Measurements from ENCODE around the gene C1orf56. TPM values are rescaled to one million over a fixed set of nuclear protein-coding genes. Genes with fewer than 3 reads are reported as not detected.

The C1orf56 gene
- total and polyA plus RNA-seq, 2 of the 13 experiments (the other 11 are each of a cell fraction or from before 2014, with no cell fraction given): 1.5 to 3.2 TPM

GRCh38 chr1:151024540-151025146 lies 22.9 kb upstream of the C1orf56 start (continued):
- TF ChIP-seq PATZ1 (CRISPR knock-in tag; IDR thresholded peaks at IDR 0.05) (0 out of 2 replicates have a peak, but pooled peaks have one; percentile 27), EHMT2 (IDR thresholded peaks at IDR 0.05; ENCODE audit: borderline replicate concordance, low read depth, low read length) (no peak), RARA (CRISPR knock-in tag; IDR thresholded peaks at IDR 0.05) (no peak), ZBTB25 (CRISPR knock-in tag; IDR thresholded peaks at IDR 0.05) (no peak), SAP130 (CRISPR knock-in tag; IDR thresholded peaks at IDR 0.05; ENCODE audit: low read depth) (peak; percentile 29; the same call in 1 of the 2 replicates), XRCC5 (optimal IDR thresholded peaks at IDR 0.05; ENCODE audit: low read length) (peak; percentile 66)

GRCh38 chr1:151026460-151026859 lies 21.1 kb upstream of the C1orf56 start:
- Histone ChIP-seq H3K4me3 (replicated peaks in 1 of 3; ENCODE audit: insufficient read depth in 1 of 3, low read depth in 2 of 3, low read length in 3 of 3) (no peak overlapping the region), H3K36me3 (replicated peaks in 1 of 2; ENCODE audit: control insufficient read depth in 1 of 2, insufficient read depth in 2 of 2, low read length in 2 of 2) (peaks cover 10 to 52% of the 10 kb centered on the region in 2 experiments), H3K79me2 (ENCODE audit: insufficient read depth, low read length) (no peaks in the 10 kb centered on the region), H3K9ac (ENCODE audit: insufficient read depth, low read depth, low read length) (no peak overlapping the region), H3K4me2 (ENCODE audit: low read depth, low read length) (no peak overlapping the region), H3K9me3 (ENCODE audit: low read length) (no peaks in the 10 kb centered on the region), H3K4me1 (ENCODE audit: insufficient read depth, low read length) (no peaks in the 10 kb centered on the region), H4K20me1 (ENCODE audit: insufficient read depth, low read length) (no peaks in the 10 kb centered on the region), H3K27ac (ENCODE audit: extremely low read length, insufficient read depth, low read length) (no peak overlapping the region), H2AFZ (ENCODE audit: low read length) (no peak overlapping the region), H3K27me3 (ENCODE audit: control insufficient read depth in 1 of 2, insufficient read depth in 2 of 2, low read length in 2 of 2) (no peaks in the 10 kb centered on the region)
- POLR2A ChIA-PET: no interaction called here
- in situ Hi-C loops (cut with HindIII; ENCODE audit: extremely low pct_ligation_motif_present, low pct_unique_long_range_greater_than_20kb): no loop called here
- no peak for ATAC-seq
- CTCF ChIA-PET (ENCODE audit: low intra/inter-chr PET ratio, low total read pairs): no interaction called here
- no peak for FAIRE-seq
- no TSS peak for BruUV-seq (replicated peaks)
- no peak for DNase-seq (ENCODE audit: low spot score)
- intact Hi-C loops (cut with micrococcal nuclease; ENCODE audit: unreplicated experiment): no loop called here
- TF ChIP-seq ZNF329 (CRISPR knock-in tag; IDR thresholded peaks at IDR 0.05; ENCODE audit: low read depth): no peak
- TF ChIP-seq ARID3A (IDR thresholded peaks at IDR 0.05; ENCODE audit: low read depth, low read length): no peak
- TF ChIP-seq SNAI1 (CRISPR knock-in tag; IDR thresholded peaks at IDR 0.05; ENCODE audit: borderline replicate concordance): no peak
- no peak for TF ChIP-seq LBX2 (CRISPR knock-in tag; IDR thresholded peaks at IDR 0.05; ENCODE audit: borderline replicate concordance)
- TF ChIP-seq PLSCR1 (CRISPR knock-in tag; IDR thresholded peaks at IDR 0.05; ENCODE audit: borderline replicate concordance): no peak
- TF ChIP-seq FOXA3 (CRISPR knock-in tag; IDR thresholded peaks at IDR 0.05): no peak
- TF ChIP-seq ZNF275 (CRISPR knock-in tag; IDR thresholded peaks at IDR 0.05; ENCODE audit: borderline replicate concordance): no peak
- no peak for TF ChIP-seq ZNF256 (CRISPR knock-in tag; conservative IDR thresholded peaks at IDR 0.05)
- TF ChIP-seq TBX2 (CRISPR knock-in tag; IDR thresholded peaks at IDR 0.05; ENCODE audit: borderline replicate concordance): no peak
- no peak for TF ChIP-seq RBAK (CRISPR knock-in tag; IDR thresholded peaks at IDR 0.05)
